ENCODE measurements around the gene TSPY1.
"Not testable (repeated sequence)": the region's sequence is repeated elsewhere in the genome, so short reads cannot be mapped to it uniquely, and the experiment has no call there.

The TSPY1 gene

GRCh38 chrY:9466655-9467054 is at the start of gene TSPY1:
TSS of gene TSPY1 (plus strand) at chrY:9466955. CDS start at chrY:9467001, 46 bp downstream.
- H3K9me3 ChIP-seq (ENCODE audit: insufficient read depth, low read length); H3K36me3 ChIP-seq (ENCODE audit: low read length); H4K20me1 ChIP-seq (ENCODE audit: low read depth, low read length); H3F3A ChIP-seq (ENCODE audit: insufficient read depth); H3K79me2 ChIP-seq (ENCODE audit: insufficient read depth, low read length); H3K4me2 ChIP-seq (ENCODE audit: low read depth, low read length, poor library complexity, severe bottlenecking); H3K27ac ChIP-seq (ENCODE audit: low read depth, low read length); H3K9me2 ChIP-seq (replicated peaks; ENCODE audit: insufficient read depth, low read length); H3K9ac ChIP-seq (ENCODE audit: low read length); H3K27me3 ChIP-seq (ENCODE audit: low read length); H3K4me3 ChIP-seq (ENCODE audit: insufficient read depth, low read length, poor library complexity, severe bottlenecking); H2AFZ ChIP-seq (ENCODE audit: low read depth, low read length, severe bottlenecking): not testable (repeated sequence)

GRCh38 chrY:9486967-9487366 is 20.2 kb downstream of the TSPY1 start, which contains the start of gene TSPY9:
TSS of gene TSPY9 (plus strand) at chrY:9487267. CDS start at chrY:9487313, 46 bp downstream.
- not testable (repeated sequence) for H3K9me2 ChIP-seq (replicated peaks; ENCODE audit: insufficient read depth, low read length); H3K27ac ChIP-seq (ENCODE audit: low read depth, low read length); H3K9me3 ChIP-seq (ENCODE audit: insufficient read depth, low read length); H3K27me3 ChIP-seq (ENCODE audit: low read length); H2AFZ ChIP-seq (ENCODE audit: low read depth, low read length, severe bottlenecking); H3F3A ChIP-seq (ENCODE audit: insufficient read depth); H3K4me3 ChIP-seq (ENCODE audit: insufficient read depth, low read length, poor library complexity, severe bottlenecking); H3K79me2 ChIP-seq (ENCODE audit: insufficient read depth, low read length); H3K36me3 ChIP-seq (ENCODE audit: low read length); H4K20me1 ChIP-seq (ENCODE audit: low read depth, low read length); H3K4me2 ChIP-seq (ENCODE audit: low read depth, low read length, poor library complexity, severe bottlenecking); H3K9ac ChIP-seq (ENCODE audit: low read length)

GRCh38 chrY:9504396-9504795 is 37.6 kb downstream of the TSPY1 start:
- not testable (repeated sequence) for H4K20me1 ChIP-seq (ENCODE audit: low read depth, low read length); H3K4me2 ChIP-seq (ENCODE audit: low read depth, low read length, poor library complexity, severe bottlenecking); H3K36me3 ChIP-seq (ENCODE audit: low read length); H2AFZ ChIP-seq (ENCODE audit: low read depth, low read length, severe bottlenecking); H3F3A ChIP-seq (ENCODE audit: insufficient read depth); H3K9me2 ChIP-seq (replicated peaks; ENCODE audit: insufficient read depth, low read length); H3K27me3 ChIP-seq (ENCODE audit: low read length); H3K79me2 ChIP-seq (ENCODE audit: insufficient read depth, low read length); H3K9ac ChIP-seq (ENCODE audit: low read length); H3K27ac ChIP-seq (ENCODE audit: low read depth, low read length); H3K9me3 ChIP-seq (ENCODE audit: insufficient read depth, low read length); H3K4me3 ChIP-seq (ENCODE audit: insufficient read depth, low read length, poor library complexity, severe bottlenecking)

- H3K79me2 ChIP-seq (ENCODE audit: insufficient read depth, low read length); H3F3A ChIP-seq (ENCODE audit: insufficient read depth); H3K9me3 ChIP-seq (ENCODE audit: insufficient read depth, low read length); H3K4me2 ChIP-seq (ENCODE audit: low read depth, low read length, poor library complexity, severe bottlenecking); H3K27ac ChIP-seq (ENCODE audit: low read depth, low read length); H3K9ac ChIP-seq (ENCODE audit: low read length); H2AFZ ChIP-seq (ENCODE audit: low read depth, low read length, severe bottlenecking); H3K27me3 ChIP-seq (ENCODE audit: low read length); H3K4me3 ChIP-seq (ENCODE audit: insufficient read depth, low read length, poor library complexity, severe bottlenecking); H4K20me1 ChIP-seq (ENCODE audit: low read depth, low read length); H3K9me2 ChIP-seq (replicated peaks; ENCODE audit: insufficient read depth, low read length); H3K36me3 ChIP-seq (ENCODE audit: low read length): not testable (repeated sequence)
These were observed 49.5 kb downstream of the TSPY1 start for GRCh38 chrY:9516287-9516686.

All from SU-DHL-6 (cell line).